Measurements from ENCODE around the gene TEC.

- TF ChIP-seq, protein P1, sequence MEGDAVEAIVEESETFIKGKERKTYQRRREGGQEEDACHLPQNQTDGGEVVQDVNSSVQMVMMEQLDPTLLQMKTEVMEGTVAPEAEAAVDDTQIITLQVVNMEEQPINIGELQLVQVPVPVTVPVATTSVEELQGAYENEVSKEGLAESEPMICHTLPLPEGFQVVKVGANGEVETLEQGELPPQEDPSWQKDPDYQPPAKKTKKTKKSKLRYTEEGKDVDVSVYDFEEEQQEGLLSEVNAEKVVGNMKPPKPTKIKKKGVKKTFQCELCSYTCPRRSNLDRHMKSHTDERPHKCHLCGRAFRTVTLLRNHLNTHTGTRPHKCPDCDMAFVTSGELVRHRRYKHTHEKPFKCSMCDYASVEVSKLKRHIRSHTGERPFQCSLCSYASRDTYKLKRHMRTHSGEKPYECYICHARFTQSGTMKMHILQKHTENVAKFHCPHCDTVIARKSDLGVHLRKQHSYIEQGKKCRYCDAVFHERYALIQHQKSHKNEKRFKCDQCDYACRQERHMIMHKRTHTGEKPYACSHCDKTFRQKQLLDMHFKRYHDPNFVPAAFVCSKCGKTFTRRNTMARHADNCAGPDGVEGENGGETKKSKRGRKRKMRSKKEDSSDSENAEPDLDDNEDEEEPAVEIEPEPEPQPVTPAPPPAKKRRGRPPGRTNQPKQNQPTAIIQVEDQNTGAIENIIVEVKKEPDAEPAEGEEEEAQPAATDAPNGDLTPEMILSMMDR (IDR thresholded peaks at IDR 0.05), result no peak
- TF ChIP-seq POLR2A (IDR thresholded peaks at IDR 0.05), result no peak
- no peak for TF ChIP-seq EP300 (IDR thresholded peaks at IDR 0.05)
Measured at GRCh38 chr4:48261281-48261680, 8.4 kb downstream of the TEC start.
